ENCODE results near the gene XNDC1N.

GRCh38 chr11:71937826-71938225 lies 9.4 kb upstream of the XNDC1N start:
- no peak for TF ChIP-seq CTCF (IDR thresholded peaks at IDR 0.05)
- TF ChIP-seq POLR2A (IDR thresholded peaks at IDR 0.05): no peak

All from lower leg skin (tissue), 3 donors.